NCI-H2107 treated with DMSO at 0.1 percent for 48 hours (cell line): ENCODE data around the gene ITM2C.

ENCODE experiments used
- DNase-seq: peaks from one replicate; lab custom pipeline; 2025; ENCODE audit not compliant: unreplicated experiment; lab: John Stamatoyannopoulos, UW

Gene ITM2C

GRCh38 chr2:230891064-230891463, 26.3 kb downstream of the ITM2C start:
- no peak for DNase-seq

GRCh38 chr2:230891509-230891908, 26.8 kb downstream of the ITM2C start:
- no peak for DNase-seq

- DNase-seq = no peak
These were observed 28.6 kb downstream of the ITM2C start for GRCh38 chr2:230893338-230893737.

- DNase-seq = no peak
These were observed 29.4 kb downstream of the ITM2C start for GRCh38 chr2:230893841-230894781.

GRCh38 chr2:230895536-230896345, 31.0 kb downstream of the ITM2C start:
- DNase-seq = no peak

- no peak for DNase-seq
These were observed 31.8 kb downstream of the ITM2C start for GRCh38 chr2:230896346-230897115.

GRCh38 chr2:230898016-230898712, 33.4 kb downstream of the ITM2C start:
- no peak for DNase-seq

GRCh38 chr2:230898713-230899091, 34.0 kb downstream of the ITM2C start:
- no peak for DNase-seq

GRCh38 chr2:230899287-230899686, 34.5 kb downstream of the ITM2C start:
- DNase-seq = no peak

GRCh38 chr2:230899786-230900185, 35.0 kb downstream of the ITM2C start:
- no peak for DNase-seq

- no peak for DNase-seq
These were observed 35.7 kb downstream of the ITM2C start for GRCh38 chr2:230900336-230900995.

- no peak for DNase-seq
These were observed 36.3 kb downstream of the ITM2C start for GRCh38 chr2:230901006-230901405.

- DNase-seq = peak; percentile 13
These were observed 37.6 kb downstream of the ITM2C start for GRCh38 chr2:230902180-230902899.

- DNase-seq = no peak
These were observed 38.7 kb downstream of the ITM2C start for GRCh38 chr2:230903231-230904150.

GRCh38 chr2:230904856-230905447, 40.2 kb downstream of the ITM2C start:
- no peak for DNase-seq

- no peak for DNase-seq
These were observed 41.0 kb downstream of the ITM2C start for GRCh38 chr2:230905448-230906421.
